GM12801 (cell line): ENCODE measurements around the gene PLCG2.

Experiments
- TF ChIP-seq, protein P1 (sequence below): IDR thresholded peaks from one replicate; pipeline ENCODE4 v1.5.1; 2011; ENCODE audit warnings: control low read depth; ENCODE audit not compliant: insufficient read length; ENCODE audit errors: extremely low read depth

The PLCG2 gene

DNA sequence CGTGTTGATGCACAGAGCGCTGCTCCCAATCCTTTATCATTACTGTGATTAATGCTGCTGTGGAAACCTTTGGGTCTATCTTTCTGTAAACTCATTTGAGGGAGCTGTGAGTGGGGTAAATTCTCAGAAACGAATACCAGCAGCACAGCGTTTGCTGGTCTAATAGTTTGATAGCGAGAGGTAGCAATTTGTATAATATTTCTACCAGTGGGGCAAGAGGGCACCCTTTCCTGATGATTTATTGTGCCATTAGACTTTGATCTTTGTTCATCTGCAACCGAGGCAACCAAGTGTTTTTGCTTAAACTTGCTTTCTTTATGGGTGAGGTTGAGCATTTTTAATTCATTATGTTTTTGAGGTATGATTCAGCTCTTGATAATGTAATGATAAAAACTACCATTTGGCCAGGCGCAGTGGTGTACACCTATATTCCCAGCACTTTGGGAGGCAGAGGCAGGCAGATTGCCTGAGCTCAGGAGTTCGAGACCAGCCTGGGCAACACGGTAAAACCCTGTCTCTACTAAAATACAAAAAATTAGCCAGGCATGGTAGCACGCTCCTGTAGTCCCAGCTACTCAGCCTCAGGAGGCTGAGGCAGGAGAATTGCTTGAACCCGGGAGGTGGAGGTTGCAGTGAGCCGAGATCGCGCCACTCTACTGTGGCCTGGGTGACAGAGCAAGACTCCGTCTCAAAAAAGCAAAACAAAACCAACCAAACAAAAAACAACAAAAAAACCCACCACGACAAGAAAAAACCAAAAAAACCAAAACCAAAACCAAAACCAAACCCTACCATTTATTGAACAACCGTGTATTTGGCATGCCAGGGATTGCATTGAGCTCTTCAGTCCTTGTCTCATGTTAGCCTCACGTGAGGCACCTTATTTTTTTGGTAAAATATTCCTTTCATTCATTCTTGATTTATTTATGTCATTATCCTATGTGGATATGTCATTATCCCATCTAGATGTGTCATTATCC lies 81.5 kb downstream of the PLCG2 start:
- TF ChIP-seq, protein P1, sequence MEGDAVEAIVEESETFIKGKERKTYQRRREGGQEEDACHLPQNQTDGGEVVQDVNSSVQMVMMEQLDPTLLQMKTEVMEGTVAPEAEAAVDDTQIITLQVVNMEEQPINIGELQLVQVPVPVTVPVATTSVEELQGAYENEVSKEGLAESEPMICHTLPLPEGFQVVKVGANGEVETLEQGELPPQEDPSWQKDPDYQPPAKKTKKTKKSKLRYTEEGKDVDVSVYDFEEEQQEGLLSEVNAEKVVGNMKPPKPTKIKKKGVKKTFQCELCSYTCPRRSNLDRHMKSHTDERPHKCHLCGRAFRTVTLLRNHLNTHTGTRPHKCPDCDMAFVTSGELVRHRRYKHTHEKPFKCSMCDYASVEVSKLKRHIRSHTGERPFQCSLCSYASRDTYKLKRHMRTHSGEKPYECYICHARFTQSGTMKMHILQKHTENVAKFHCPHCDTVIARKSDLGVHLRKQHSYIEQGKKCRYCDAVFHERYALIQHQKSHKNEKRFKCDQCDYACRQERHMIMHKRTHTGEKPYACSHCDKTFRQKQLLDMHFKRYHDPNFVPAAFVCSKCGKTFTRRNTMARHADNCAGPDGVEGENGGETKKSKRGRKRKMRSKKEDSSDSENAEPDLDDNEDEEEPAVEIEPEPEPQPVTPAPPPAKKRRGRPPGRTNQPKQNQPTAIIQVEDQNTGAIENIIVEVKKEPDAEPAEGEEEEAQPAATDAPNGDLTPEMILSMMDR, result no peak

DNA sequence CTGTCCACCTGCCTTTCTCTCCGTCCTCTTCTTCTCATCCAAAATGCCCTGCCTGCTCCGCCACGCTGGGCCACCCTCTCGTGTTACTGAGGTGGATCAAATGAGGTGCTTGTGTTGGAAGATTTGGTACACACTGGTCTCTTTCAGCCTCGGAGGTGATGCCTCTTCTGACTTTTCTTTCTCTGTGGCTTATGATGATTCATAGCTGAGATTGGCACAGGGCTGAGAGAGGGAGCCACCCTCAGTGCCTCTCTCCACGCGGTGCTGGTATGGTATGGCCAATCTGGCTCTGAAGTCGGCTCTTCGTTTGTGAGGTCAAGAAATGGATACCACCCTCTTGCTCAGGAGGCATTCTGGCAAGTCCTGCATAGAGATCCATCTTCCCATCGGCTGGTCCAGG lies 82.4 kb downstream of the PLCG2 start:
- TF ChIP-seq, protein P1, result no peak

GRCh38 chr16:81861915-81862314 lies 82.8 kb downstream of the PLCG2 start:
- TF ChIP-seq, protein P1, result no peak

DNA sequence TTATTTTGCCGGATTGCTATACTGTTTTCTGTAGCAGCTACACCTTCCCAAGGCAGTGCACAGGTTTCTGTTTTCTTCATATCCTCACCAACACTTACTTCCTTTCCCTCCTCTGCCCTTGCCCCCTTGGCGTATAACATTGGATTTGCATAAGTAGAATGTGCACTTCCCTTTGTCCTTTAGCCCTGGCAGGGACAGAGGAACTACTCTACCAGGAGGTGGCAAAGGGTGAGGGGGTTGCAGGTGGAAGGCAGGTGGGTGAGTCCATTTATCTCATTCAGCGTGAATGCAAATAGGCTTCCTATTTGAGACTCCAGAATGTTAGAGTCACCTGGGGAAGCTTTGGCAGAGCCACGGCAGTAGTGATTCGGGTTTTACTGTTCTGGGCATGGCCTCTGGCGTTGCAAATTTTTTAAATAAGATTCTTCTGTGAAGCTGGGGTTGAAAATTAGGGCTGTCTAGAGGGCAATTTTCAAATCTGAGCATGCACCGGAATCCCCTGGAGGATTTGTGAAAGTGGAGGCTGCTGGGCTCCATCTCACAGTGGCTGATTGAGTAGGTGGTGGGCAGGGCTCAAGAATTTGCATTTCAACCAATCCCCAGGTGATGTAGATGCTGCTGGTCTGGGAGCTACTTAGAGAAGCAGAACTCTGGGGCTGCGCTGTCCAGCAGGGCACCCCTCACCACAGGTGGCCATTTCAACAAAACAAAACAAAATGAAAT lies 84.7 kb downstream of the PLCG2 start:
- TF ChIP-seq, protein P1, result no peak

DNA sequence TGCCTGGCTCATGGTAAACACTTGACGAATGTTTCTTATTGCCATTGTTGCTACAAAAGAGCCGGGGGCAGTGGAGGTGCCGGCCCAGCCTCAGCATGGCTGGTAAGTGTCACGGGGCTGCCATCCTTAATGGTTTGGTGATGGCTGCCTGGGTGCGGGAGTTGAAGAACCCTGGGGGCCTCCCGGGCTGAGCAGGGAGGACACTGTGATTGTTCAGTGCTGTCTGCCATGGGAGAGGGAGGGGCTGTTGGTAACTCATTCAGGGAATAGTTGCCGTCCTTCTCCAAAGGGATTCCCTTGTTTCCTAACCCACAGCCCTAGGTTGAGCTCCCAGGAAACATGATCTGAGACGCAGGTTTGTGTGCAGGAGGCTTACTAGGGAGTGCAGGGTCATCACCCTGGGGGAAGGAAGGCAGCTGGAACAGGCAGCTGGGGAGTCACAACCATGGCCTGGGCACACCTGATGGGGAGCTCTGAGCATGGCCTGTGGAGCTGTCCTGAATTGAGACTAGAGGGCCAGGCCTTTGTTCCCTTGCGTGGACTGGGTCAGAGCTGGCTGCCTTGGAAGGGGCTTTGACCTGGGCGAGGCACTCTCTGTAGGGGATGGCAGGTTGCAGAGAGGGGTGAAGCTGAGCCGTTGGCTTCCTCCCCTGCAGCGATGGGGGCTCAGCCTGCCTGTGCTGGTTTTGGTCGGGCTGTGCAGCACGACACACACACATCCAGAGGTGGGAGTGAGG lies 85.7 kb downstream of the PLCG2 start:
- TF ChIP-seq, protein P1, result no peak

DNA sequence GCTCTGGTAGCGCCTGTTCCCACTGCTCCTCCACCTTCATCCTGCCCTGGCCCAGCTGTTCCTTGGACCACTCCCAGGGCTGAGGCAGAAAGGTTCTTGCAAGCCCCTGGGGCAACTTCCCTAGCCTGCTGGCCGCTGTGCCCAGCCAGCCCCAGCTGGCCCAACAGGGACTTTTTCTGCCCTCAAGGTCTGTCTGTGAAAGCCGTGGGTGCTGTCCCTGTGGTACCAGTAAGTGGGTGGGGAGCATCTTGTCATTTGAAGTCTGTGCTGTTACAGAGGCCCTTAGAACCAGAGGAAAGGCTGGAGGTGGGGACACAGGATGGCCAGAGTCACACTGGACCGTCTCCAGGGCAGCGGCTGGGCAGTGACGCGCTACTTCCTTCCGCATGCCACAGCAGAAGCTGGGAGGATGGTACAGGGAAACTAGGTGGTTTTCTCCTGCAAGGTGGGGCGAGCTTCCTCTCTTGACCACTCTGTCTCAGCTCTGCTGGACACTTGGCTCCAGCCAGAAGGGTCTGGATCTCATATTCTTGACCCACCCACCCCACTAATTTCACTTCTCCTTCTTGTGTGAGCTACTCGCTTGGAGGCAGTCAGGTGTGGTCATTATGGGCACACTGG lies 87.8 kb downstream of the PLCG2 start:
- TF ChIP-seq, protein P1, result no peak
